ENCODE measurements around the gene DARS1.

Gene DARS1

GRCh38 chr2:135862718-135863117 lies 122.7 kb downstream of the DARS1 start:
- no peak for DNase-seq (ENCODE audit: low read depth)
- no peak overlapping the region for H3K4me3 ChIP-seq (replicated peaks; ENCODE audit: low read depth, low read length)
- TF ChIP-seq CTCF (IDR thresholded peaks at IDR 0.05; ENCODE audit: low read length, missing control alignments): no peak

Measured in fibroblast of pulmonary artery (primary cell).